K562 (cell line): Measurements from ENCODE around the gene CTSK. TPM values are rescaled to one million over a fixed set of nuclear protein-coding genes. Genes with fewer than 3 reads are reported as not detected.

Experiments used
- CREM ChIP-seq: IDR thresholded peaks from 2 replicates; pipeline ENCODE4 v1.6.1; 2014; ENCODE audit warnings: antibody characterized with exemption, low read depth
- ERF ChIP-seq: fragments of 450-650 bp; formaldehyde crosslinking; IDR thresholded peaks from 2 replicates; pipeline ENCODE4 v1.4.0; 2020; ENCODE audit warnings: mild to moderate bottlenecking, mixed read lengths
- FUS ChIP-seq: fragments of 200-400 bp; formaldehyde crosslinking; optimal IDR thresholded peaks from 2 replicates; pipeline ENCODE3; 2017; ENCODE audit warnings: low read depth, low read length
- JUND ChIP-seq, 2 experiments: IDR thresholded peaks; 2 replicates in 1 of 2; 3 replicates in 1 of 2; pipeline ENCODE4 v1.6.1; 2011; ENCODE audit warnings: borderline replicate concordance in 2 of 2, low read depth in 2 of 2, low read length in 2 of 2, improper control_type of control experiment in 1 of 2, missing biosample characterization in 1 of 2, missing genetic modification characterization in 1 of 2, missing genetic modification reagents in 1 of 2
- MTA3 ChIP-seq: fragments of 450-650 bp; formaldehyde crosslinking; IDR thresholded peaks from 2 replicates; pipeline ENCODE4 v1.6.1; 2017; ENCODE audit warnings: mild to moderate bottlenecking, borderline replicate concordance
- NCOA6 ChIP-seq: fragments of 450-650 bp; IDR thresholded peaks from 2 replicates; pipeline ENCODE4 v1.6.1; 2017; ENCODE audit warnings: mild to moderate bottlenecking
- NFATC3 ChIP-seq: fragments of 450-650 bp; IDR thresholded peaks from 2 replicates; pipeline ENCODE4 v1.6.1; 2017; ENCODE audit warnings: mild to moderate bottlenecking
- NFE2 ChIP-seq: IDR thresholded peaks from 2 replicates; pipeline ENCODE4 v1.6.1; 2014; ENCODE audit warnings: antibody characterized with exemption, low read depth
- RBM17 ChIP-seq: fragments of 200-400 bp; formaldehyde crosslinking; IDR thresholded peaks from 2 replicates; pipeline ENCODE4 v1.6.1; 2017; ENCODE audit warnings: low read depth, mild to moderate bottlenecking, low read length, borderline replicate concordance
- RCOR1 ChIP-seq, 2 experiments: IDR thresholded peaks; 2 replicates each; pipeline ENCODE4 v1.6.1; 2012; ENCODE audit warnings: low read depth in 2 of 2, low read length in 2 of 2, borderline replicate concordance in 1 of 2, improper control_type of control experiment in 1 of 2
- SP2 ChIP-seq: IDR thresholded peaks from 2 replicates; pipeline ENCODE4 v1.6.1; 2011; ENCODE audit warnings: mild to moderate bottlenecking, low read depth, low read length, moderate library complexity; ENCODE audit not compliant: poor library complexity, severe bottlenecking; ENCODE audit errors: extremely low read depth
- ZNF23 ChIP-seq: fragments of 250-450 bp; sonication (Bioruptor Pico); IDR thresholded peaks from 2 replicates; pipeline ENCODE4 v1.4.0; 2020; ENCODE audit warnings: mild to moderate bottlenecking
- ZNF232 ChIP-seq: sonication (generic); formaldehyde crosslinking; IDR thresholded peaks from 2 replicates; pipeline ENCODE4 v1.8.0; 2022; ENCODE audit warnings: mild to moderate bottlenecking, missing genetic modification reagents
- ZNF766 ChIP-seq: fragments of 200-800 bp; sonication (Bioruptor generic); conservative IDR thresholded peaks from 2 replicates; pipeline ENCODE4 v1.6.1; 2016; ENCODE audit warnings: missing genetic modification characterization, missing compliant biosample characterization
- polyA plus RNA-seq, 8 experiments: library from polyadenylated mRNA; depleted of rRNA in 4 of 8; stranded (reverse) in 5 of 8; unstranded in 3 of 8; fragments of >200 nt; fragmentation: Nextera tagmentation in 2 of 8; fragmentation: Illumina TruSeq in 1 of 8; extraction: Ambion mirVana in 2 of 8; extraction: Trizol in 1 of 8; gene quantifications; 2 replicates each; pipeline versions ENCODE4 v1.2.1 to v1.2.3, GENCODE V29; 2011 to 2014; ENCODE audit warnings: inconsistent platforms in 1 of 8, missing spikeins in 1 of 8
- total RNA-seq, 7 experiments: library from RNA; depleted of rRNA in 6 of 7; stranded (reverse); fragments of >200 nt in 6 of 7; fragmentation: Illumina TruSeq in 2 of 7; extraction: Trizol in 2 of 7; gene quantifications; 2 replicates each; pipeline versions ENCODE4 v1.2.1 to v1.2.3, GENCODE V29; 2011 to 2021; ENCODE audit warnings: low replicate concordance in 1 of 7
- TF ChIP-seq, protein P1 (sequence below): fragments of 450-650 bp; conservative IDR thresholded peaks from 2 replicates; pipeline ENCODE4 v1.6.1; 2016; ENCODE audit warnings: missing genetic modification characterization, low read depth, mild to moderate bottlenecking, control low read depth, missing compliant biosample characterization
- TF ChIP-seq, protein P2 (sequence below): sonication (generic); formaldehyde crosslinking; IDR thresholded peaks from 2 replicates; pipeline ENCODE4 v1.8.0; 2022; ENCODE audit warnings: mild to moderate bottlenecking, missing genetic modification reagents
- TF ChIP-seq, protein P3 (sequence below): sonication (generic); formaldehyde crosslinking; IDR thresholded peaks from 2 replicates; pipeline ENCODE4 v1.8.0; 2022; ENCODE audit warnings: mild to moderate bottlenecking, missing genetic modification reagents
- TF ChIP-seq, protein P4 (sequence below): fragments of 250-450 bp; sonication (Bioruptor Pico); IDR thresholded peaks from 2 replicates; pipeline ENCODE4 v1.8.0; 2021; ENCODE audit warnings: borderline replicate concordance, mild to moderate bottlenecking, moderate library complexity; ENCODE audit not compliant: poor library complexity, severe bottlenecking
- TF ChIP-seq, protein P5 (sequence below): sonication (generic); formaldehyde crosslinking; IDR thresholded peaks from 2 replicates; pipeline ENCODE4 v1.8.1; 2023; ENCODE audit warnings: mild to moderate bottlenecking, missing genetic modification reagents

The CTSK gene
- total and polyA plus RNA-seq, 9 of the 15 experiments (the other 6 are each of a cell fraction or from before 2014, with no cell fraction given): 0.84 to 2.5 (median 1.3) TPM

DNA sequence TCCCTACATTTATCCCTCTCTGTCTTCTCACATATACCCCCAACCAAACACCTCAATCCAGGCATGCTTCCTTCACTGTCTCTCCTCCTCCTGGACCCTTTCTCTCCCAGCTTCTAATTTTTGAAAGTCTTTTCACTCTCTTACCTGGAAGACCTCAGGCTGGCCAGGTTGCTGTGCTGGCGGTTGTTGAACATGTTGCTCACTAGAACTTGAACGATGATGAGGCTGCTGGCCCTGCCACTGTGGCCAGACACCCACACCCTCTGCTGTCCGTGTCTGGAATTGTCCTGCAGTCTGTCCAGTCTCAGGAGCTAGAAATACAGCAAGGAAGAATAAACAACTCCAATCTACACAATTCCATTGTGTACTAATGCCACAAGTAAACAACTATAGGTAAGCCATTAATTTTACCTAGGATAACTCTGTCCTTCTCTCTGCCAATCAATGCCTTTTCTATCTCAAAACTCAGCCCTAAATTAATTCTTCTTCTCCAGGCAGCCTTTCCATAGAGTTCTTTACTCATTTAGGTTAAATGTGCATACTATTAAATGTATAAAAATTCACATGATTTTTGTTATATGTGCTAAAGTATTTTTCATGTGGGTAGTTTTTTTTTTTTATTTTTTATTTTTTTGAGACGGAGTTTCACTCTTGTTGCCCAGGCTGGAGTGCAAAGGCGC is 5.1 kb upstream of the CTSK start (continued):
- TF ChIP-seq, protein P1, sequence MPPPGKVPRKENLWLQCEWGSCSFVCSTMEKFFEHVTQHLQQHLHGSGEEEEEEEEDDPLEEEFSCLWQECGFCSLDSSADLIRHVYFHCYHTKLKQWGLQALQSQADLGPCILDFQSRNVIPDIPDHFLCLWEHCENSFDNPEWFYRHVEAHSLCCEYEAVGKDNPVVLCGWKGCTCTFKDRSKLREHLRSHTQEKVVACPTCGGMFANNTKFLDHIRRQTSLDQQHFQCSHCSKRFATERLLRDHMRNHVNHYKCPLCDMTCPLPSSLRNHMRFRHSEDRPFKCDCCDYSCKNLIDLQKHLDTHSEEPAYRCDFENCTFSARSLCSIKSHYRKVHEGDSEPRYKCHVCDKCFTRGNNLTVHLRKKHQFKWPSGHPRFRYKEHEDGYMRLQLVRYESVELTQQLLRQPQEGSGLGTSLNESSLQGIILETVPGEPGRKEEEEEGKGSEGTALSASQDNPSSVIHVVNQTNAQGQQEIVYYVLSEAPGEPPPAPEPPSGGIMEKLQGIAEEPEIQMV (tag): no peak
- TF ChIP-seq, protein P2, sequence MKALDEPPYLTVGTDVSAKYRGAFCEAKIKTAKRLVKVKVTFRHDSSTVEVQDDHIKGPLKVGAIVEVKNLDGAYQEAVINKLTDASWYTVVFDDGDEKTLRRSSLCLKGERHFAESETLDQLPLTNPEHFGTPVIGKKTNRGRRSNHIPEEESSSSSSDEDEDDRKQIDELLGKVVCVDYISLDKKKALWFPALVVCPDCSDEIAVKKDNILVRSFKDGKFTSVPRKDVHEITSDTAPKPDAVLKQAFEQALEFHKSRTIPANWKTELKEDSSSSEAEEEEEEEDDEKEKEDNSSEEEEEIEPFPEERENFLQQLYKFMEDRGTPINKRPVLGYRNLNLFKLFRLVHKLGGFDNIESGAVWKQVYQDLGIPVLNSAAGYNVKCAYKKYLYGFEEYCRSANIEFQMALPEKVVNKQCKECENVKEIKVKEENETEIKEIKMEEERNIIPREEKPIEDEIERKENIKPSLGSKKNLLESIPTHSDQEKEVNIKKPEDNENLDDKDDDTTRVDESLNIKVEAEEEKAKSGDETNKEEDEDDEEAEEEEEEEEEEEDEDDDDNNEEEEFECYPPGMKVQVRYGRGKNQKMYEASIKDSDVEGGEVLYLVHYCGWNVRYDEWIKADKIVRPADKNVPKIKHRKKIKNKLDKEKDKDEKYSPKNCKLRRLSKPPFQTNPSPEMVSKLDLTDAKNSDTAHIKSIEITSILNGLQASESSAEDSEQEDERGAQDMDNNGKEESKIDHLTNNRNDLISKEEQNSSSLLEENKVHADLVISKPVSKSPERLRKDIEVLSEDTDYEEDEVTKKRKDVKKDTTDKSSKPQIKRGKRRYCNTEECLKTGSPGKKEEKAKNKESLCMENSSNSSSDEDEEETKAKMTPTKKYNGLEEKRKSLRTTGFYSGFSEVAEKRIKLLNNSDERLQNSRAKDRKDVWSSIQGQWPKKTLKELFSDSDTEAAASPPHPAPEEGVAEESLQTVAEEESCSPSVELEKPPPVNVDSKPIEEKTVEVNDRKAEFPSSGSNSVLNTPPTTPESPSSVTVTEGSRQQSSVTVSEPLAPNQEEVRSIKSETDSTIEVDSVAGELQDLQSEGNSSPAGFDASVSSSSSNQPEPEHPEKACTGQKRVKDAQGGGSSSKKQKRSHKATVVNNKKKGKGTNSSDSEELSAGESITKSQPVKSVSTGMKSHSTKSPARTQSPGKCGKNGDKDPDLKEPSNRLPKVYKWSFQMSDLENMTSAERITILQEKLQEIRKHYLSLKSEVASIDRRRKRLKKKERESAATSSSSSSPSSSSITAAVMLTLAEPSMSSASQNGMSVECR (CRISPR knock-in tag): no peak
- no peak for TF ChIP-seq ERF (CRISPR knock-in tag)
- TF ChIP-seq, protein P3, sequence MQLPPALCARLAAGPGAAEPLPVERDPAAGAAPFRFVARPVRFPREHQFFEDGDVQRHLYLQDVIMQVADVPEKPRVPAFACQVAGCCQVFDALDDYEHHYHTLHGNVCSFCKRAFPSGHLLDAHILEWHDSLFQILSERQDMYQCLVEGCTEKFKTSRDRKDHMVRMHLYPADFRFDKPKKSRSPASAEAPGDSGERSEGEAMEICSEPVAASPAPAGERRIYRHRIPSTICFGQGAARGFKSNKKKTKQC (CRISPR knock-in tag): no peak
- TF ChIP-seq MTA3: no peak
- 0 out of 4 replicates have a peak, but pooled peaks of 1 of the 2 experiments have one; percentile 38 for TF ChIP-seq RCOR1 (IDR thresholded peaks at IDR 0.05; ENCODE audit: borderline replicate concordance in 1 of 2, low read depth in 2 of 2, low read length in 2 of 2)
- TF ChIP-seq, protein P4, sequence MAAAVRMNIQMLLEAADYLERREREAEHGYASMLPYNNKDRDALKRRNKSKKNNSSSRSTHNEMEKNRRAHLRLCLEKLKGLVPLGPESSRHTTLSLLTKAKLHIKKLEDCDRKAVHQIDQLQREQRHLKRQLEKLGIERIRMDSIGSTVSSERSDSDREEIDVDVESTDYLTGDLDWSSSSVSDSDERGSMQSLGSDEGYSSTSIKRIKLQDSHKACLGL (CRISPR knock-in tag): no peak
- TF ChIP-seq, protein P5, sequence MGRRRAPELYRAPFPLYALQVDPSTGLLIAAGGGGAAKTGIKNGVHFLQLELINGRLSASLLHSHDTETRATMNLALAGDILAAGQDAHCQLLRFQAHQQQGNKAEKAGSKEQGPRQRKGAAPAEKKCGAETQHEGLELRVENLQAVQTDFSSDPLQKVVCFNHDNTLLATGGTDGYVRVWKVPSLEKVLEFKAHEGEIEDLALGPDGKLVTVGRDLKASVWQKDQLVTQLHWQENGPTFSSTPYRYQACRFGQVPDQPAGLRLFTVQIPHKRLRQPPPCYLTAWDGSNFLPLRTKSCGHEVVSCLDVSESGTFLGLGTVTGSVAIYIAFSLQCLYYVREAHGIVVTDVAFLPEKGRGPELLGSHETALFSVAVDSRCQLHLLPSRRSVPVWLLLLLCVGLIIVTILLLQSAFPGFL (CRISPR knock-in tag): no peak
- TF ChIP-seq RBM17: no peak
- peak; percentile 6; the same call in 1 of the 2 replicates for TF ChIP-seq NFE2
- no peak for TF ChIP-seq NCOA6
- no peak for TF ChIP-seq NFATC3
- no peak for TF ChIP-seq FUS
- TF ChIP-seq ZNF232: no peak
- no peak for TF ChIP-seq ZNF766 (CRISPR knock-in tag)
- TF ChIP-seq JUND (IDR thresholded peaks at IDR 0.05; ENCODE audit: borderline replicate concordance, low read depth, low read length): peak; percentile 48; the same call in 1 of the 2 replicates
- no peak; the same call in 2 of the 3 replicates for TF ChIP-seq JUND (tag; IDR thresholded peaks at IDR 0.05; ENCODE audit: borderline replicate concordance, low read depth, low read length)
- TF ChIP-seq ZNF23 (CRISPR knock-in tag): no peak
- TF ChIP-seq SP2: no peak
- TF ChIP-seq CREM: peak; percentile 30; the same call in 1 of the 2 replicates
